KBM-7 (cell line): Measurements from ENCODE around the gene PLEKHA7.
"Not testable (repeated sequence)": the region's sequence is repeated elsewhere in the genome, so short reads cannot be mapped to it uniquely, and the experiment has no call there.

Experiments
- DNase-seq: peaks from one replicate; pipeline ENCODE4 v3.0.0-alpha.2; 2015
- in situ Hi-C: fragments of 300-500 bp; cut with MboI; formaldehyde crosslinking; loops from 2 replicates; pipeline ENCODE4 v1.14.3; 2020; ENCODE audit warnings: low sequenced_read_pairs, low pct_unique_long_range_greater_than_20kb, mixed read lengths

PLEKHA7 gene

DNA sequence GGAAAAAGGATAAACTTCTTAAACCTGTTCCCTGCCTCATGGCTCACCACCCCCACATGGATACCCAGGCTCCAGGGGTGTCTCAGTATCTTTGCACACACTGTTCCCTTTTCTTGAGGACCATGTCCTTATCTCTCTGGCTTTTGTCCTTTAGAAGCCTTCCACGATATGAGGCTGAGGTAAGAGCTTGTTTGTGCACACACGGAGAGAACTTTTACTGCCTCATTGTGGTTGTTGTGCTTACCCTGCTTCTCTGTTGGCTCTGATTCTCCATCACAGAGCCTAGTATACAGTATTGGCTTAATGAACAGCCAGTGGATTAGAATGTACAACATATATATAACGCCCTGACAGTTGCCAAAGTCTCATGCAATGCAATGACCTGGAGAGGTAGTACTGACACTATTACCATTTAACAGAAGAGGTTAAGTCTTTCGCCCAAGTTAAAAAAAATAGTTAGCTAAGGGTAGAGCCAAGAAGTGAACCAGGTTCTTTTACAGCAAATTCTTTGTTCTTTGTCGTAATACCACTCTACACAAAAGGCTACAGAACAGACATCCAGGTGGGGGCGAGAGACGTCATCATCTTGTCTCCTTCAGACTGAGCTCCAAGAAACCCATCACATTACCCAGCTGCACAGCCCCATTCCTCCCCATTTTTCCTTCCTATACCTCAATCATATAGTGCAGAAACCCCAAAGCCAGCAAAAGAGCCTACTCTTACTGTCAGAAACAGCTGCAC, 117.3 kb downstream of the PLEKHA7 start:
- no peak for DNase-seq
- in situ Hi-C loops, result no loop called here

DNA sequence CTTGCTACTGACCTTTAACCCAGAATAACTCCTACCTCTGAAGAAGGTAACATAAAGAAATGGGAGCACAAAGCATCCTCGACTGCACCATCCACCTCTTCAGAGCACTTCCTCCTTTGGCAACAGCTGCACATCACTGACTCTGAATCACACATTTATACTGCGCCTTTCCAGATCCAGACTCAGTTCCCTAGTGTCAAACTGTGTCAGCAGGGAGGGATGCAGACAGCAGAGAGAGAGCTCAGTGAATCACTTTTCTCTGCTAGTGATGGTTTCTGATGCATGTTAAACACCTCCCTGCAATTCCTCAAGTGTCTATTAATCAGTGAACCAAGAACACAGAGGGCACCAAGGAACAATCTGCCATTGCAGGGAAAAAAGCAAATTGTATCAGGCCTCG, 118.9 kb downstream of the PLEKHA7 start:
- in situ Hi-C loops, result no loop called here

DNA sequence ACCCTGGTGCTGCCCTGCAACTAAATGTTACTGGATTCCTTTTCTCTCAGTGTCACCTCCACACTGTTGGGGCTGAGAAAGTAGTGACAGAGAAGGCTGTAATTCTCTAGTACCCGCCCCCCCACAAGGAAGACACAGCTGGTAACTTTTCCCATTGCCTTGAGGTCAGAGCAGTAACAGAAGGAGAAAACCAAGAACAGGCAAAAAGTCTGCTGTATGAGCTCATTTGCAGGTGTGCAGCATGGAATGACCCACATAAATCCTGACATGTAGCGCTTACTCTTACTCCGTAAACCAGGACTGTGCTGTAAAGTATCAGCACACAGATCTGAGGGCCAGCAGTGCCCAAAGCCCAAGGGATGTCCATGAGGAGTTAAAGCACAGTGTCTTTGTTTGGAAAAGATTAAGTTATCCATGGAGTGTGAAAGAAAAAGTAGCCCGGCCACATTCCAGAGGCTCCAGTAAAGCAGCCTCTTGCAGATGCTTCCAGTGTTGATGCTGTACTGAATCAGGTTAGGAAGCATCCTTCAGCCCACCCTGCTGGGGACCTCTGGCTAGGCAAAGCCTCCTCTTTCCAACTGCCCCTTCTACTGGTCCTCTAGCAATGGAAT, 120.7 kb downstream of the PLEKHA7 start:
- no peak for DNase-seq
- in situ Hi-C loops, result no loop called here

More for the DNA sequence above, 118.9 kb downstream of the PLEKHA7 start:
- no peak for DNase-seq

DNA sequence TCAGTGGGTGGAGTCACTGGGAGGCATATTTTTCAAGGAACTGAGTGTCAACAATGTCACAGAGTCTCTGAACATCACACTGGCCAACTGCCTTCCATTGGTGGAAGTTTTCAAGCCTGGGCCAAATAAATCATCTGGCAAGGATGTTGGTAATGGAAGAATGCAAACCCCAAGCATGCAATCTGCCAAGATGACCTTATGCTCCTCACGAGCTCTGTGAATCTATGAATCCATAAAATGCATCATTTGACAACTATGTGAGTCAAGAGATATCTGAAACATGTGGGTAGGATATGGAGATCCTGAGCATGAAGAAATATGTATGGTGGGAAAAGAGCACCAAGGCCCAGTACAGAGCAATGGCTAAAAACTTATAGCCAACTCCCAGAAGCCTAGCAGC, 122.2 kb downstream of the PLEKHA7 start:
- DNase-seq, result no peak
- in situ Hi-C loops, result no loop called here

DNA sequence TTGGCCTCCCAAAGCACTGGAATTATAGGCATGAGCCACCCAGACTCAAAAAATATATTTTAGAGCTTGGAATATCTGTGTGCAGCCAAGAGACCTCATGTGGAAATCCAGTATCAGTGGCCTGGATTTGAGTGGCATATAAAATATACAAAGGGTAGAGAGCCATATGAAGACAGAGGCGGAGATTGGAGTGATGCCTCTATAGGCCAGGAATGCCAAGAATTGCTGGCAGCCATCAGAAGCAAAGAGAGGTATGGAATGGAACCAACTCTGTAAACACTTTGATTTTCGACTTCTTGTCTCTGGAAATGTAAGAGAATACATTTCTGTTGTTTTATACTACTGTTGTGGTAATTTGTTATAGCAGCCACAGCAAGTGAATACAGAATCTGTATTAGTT, 123.0 kb downstream of the PLEKHA7 start:
- no peak for DNase-seq
- in situ Hi-C loops, result no loop called here

DNA sequence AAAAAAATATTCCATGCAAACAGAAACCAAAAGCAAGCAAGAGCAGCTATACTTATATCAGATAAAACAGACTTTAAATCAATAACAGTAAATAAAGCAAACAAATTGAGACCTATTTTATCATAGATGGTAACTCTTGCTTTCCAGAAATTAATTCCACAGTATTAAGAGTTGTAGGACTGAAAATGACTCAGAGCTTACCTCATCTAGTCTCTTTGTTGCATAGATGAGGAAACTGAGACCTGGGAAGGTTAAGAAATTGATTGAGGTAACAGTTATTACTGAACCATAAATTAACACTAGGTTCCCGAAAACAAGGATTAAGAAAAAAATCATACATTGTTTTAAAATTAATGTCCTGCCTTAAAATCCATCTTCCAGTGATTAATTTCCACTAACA, 123.8 kb downstream of the PLEKHA7 start:
- in situ Hi-C loops, result no loop called here
- DNase-seq, result no peak

DNA sequence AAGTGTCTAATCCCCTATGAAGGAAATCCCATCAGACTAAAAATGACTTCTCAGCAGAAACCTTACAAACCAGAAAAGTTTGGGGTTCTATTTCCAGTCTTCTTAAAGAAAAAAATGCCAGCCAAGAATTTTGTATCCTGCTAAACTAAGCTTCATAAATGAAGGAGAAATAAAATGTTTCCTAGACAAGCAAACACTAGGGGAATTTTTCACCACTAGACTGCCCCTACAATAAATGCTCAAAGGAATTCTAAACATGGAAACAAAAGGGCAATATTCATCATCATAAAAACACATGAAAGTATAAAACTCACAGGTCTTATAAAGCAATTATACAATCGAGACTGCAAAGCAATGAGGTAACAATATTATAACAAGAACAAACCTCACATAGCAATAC, 124.3 kb downstream of the PLEKHA7 start:
- in situ Hi-C loops, result no loop called here
- DNase-seq, result no peak

DNA sequence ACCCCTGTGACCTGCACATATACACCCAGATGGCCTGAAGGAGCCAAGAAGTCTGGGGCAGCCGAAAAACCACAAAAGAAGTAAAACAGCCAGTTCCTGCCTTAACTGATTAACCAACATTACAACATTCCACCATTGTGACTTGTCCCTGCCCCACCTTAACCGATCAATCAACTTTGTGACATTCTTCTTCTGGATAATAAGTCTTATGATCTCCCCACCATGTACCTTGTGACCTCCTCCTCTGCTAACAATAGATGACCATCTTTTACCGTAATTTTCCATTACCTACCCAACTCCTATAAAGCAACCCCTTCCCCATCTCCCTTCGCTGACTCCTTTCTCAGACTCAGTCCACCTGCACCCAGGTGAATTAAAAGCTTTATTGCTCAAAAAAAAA, 125.2 kb downstream of the PLEKHA7 start:
- in situ Hi-C loops, DNase-seq: not testable (repeated sequence)

DNA sequence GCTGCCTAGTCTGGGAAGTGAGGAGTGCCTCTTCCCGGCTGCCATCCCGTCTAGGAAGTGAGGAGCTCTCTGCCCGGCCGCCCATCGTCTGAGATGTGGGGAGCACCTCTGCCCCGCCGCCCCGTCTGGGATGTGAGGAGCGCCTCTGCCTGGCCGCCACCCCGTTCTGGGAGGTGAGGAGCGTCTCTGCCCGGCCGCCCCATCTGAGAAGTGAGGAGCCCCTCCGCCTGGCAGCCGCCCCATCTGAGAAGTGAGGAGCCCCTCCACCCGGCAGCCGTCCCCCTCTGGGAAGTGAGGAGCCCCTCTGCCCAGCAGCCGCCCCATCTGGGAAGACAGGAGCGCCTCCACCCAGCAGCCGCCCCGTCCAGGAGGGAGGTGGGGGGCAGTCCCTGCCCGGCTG, 126.3 kb downstream of the PLEKHA7 start:
- in situ Hi-C loops, DNase-seq: not testable (repeated sequence)

DNA sequence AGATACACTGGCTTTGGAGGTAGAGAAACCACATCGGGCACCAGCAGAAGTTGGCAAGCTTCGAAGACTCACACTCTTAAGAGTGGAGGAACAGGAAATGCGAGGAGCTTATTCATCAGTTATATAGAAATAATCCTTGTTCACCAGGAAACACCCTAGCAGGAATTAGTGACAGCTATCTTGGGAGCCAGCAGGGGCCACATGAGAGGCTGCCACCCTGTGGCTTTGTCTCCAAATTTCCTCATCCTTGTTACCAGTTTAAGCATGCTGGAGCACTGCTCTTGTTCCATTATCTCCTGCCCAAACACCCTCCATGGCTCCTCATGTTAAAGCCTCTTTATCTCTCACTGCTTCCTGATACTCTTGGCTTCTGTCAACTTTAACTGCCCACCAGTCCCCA, 131.0 kb downstream of the PLEKHA7 start:
- DNase-seq, result peak; percentile 34
- in situ Hi-C loops, result no loop called here

DNA sequence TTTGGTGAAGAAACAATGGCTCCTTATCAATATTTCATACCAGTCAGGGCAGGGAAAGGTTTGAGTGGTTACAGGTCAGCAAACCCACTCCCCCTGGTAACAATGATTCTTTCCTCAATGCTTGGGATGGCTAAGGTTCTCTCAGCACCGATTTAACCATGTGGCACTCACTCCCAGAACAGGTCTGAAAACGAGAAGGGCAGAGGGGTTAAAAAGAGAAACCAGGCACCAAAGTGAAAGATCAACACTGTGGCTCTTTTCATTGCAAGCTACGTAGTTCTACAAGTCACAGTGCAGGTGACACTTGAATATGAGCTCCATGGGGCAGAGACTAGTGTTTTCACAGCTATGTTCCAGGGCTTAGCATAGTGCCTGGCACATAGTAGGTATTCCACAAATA, 132.4 kb downstream of the PLEKHA7 start:
- in situ Hi-C loops, result no loop called here
- no peak for DNase-seq

DNA sequence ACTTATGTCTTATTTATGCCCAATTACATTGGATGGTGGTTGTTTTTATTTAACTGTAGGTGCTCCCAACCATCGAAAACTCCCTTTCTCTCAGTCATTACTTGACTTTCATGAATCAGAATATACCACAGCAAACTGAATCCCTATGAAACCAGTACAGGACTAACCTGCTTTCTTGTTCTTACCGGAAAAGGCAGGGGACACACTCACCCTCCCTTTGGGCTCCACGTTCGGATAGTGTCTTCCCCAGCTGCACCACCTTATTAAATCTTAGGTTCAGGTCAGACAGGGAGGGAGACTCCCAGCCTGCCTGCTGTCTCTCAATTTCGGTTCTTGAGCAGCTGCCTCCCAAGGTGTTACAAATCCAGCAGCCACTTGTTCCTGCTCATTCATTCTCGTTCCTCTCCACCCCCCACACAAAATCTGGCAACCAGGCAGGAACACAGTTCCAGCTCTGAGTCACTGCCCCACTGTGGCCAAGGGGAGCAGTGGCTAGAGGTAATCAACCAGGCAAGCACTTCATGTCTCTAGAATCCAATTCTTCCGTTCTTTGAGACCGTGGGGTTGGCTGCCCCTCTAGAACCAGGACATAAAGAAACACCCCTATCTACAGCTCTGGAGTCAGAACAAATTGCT, 133.0 kb downstream of the PLEKHA7 start:
- DNase-seq, result peak; percentile 36
- in situ Hi-C loops, result no loop called here

DNA sequence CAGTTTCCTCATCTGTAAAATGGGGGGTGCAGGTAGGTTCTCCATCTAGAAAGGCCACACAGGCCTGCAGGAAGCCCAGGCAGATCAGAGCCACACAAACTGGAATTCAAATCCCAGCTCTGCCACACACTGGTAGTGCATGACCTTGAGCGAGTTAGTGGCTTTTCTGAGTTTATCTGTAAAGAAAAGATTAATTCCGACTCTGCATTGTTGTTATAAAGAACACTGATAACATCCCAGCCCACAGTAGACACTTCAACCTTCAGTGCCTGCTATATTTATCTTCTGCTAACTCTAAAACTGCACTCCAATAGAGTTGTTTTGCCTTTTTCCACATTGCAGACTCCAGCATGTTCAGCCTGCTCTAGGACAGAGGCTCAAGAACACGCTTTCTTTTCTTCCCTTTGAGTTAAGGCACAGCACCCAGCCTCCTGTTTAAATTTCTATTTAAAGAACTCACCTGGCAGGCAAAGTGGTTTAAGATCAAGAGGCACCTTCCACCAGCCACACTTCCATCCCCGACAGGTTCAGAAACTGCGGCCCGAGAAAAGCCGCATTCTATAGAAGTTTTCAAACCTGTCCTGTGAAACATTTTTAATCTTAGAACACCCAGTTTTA, 133.9 kb downstream of the PLEKHA7 start:
- no peak for DNase-seq
- in situ Hi-C loops, result no loop called here

DNA sequence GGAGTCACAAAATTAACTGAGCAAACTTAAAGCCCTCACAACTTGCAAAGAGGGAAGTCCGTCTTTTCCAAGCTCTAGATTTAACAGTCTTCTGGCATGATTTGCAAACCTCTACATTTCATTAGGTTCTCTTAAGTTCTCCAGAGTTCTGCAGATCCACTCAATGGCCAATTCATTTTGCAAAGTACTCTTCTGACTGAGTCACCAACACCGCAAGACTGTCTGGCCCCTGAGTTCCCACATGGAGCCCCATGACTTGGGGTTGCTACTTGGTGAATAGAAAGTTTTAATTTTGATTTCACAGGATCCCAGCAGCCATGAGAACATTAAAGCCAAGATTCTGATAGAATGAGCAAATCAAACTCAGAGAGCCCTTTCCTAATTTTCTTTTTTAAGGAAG, 134.5 kb downstream of the PLEKHA7 start:
- in situ Hi-C loops, result no loop called here
- no peak for DNase-seq

DNA sequence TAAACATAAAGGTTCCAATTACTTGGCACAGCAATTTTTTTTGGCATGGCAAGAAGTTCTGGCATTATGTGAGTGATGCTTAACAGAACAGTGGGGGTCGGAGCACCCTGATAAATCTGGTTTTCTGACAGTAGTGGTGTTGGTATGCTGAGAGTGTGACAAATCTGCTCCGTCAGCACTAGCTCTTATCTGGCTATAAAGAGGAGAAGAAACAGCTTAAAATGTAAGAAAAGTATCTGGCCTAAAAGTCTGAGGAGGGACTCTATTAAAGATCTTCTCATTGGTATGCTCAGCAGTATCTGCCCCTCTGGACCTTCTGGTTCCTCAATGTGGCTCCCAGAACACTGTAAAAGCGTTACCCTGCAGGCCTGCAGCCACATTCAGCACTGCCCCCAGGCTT, 137.4 kb downstream of the PLEKHA7 start:
- DNase-seq, result no peak
- in situ Hi-C loops, result no loop called here

DNA sequence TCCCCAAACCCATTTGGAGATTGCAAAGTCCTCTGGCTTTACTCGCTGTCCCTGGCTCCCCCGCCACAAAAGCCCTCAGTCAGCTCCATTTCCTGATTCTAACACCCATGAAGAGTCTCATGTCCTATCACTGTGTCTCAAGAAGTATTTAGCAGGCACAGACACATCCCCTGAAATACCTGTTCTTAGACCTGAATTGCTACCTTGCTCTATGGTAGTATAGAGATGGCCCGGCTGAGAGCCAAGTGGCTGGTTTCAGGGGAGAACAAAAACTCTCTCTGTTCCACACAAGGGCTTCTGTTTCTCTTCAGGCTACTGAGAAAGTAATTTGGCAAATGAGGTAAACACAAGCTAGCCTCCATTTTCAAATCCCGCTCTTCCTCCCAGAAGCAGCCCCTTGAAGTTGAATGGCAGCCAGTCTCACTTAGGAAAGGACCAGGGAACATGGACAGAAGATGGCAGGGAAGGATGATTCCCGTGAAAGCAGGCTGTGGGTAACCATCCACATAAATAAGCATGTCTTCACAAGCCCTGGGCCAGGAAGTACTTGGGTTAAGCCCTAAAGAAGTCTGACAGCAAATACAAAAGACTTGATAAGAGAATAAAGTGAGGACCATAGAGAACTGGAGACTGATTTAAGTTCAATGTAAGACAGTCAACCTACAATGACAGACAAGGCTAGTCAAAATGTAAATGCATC, 138.0 kb downstream of the PLEKHA7 start:
- in situ Hi-C loops, result no loop called here
- no peak for DNase-seq

DNA sequence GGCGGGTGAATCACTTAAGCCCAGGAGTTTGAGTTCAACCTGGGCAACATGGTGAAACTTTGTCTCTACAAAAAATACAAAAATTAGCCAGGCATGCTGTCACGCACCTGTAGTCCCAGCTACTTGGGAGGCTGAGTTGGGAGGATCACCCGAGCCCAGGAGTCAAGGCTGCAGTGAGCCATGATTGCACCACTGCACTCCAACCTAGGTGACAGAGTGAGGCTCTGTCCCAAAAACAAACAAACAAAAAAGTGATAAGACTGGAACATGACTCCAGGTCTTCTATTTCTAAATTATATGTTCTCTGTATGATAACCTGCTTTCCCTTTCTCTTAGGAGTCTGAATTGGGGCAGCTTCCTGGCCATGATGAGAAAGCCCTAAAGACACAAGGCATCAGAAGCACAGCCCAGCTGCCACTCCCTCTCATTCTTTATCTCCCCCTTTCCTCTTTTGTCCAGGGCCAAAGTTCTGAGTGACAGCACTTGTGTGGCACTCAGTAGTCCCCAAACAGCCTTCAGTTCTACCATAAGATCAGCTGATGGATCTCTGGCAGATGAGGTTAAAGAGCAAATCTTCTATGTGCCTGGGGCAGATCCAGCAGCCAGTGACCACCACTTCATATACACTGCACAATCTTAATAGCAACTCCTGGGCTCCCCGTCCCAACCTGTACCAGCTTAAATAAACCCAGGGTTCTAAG, 139.8 kb downstream of the PLEKHA7 start:
- DNase-seq, result no peak
- in situ Hi-C loops, result no loop called here

DNA sequence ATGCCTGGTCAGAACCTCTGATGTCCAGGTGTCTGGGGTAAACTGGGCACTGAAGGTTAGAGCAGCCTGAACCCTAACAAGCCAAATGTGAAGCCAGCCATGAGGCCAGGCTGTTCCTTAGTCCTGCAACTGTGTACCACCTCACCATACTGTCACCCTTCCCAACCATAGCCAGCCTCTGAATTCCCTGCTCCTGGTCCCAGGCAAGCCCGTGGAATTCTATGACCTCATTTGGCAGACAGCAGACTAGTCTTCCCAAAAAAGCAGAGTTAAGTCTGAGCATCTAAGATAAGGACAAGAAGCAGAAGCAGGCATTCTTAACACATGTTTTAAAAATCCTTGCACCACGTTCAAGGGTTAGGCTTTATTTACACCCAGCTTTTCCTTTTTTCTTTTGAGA, 140.9 kb downstream of the PLEKHA7 start:
- in situ Hi-C loops, result no loop called here

DNA sequence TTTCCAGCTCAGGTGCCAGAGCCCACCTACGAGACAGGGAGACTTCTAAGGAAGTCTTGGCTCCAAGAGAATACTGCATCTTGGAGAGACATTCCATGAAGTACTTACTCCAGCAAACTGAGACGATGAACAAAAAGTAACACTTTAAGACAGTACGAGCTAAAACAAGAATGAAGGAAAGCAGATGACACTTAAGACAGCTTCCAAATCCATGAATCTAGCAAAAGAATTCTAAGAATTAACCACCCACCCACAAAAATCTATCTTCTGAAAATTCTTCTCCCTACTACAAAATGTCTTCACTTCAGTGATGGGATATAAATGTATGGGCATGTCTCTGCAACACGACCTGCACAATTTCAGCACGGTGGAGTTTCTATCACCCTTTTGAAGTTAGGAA, 142.8 kb downstream of the PLEKHA7 start:
- DNase-seq, result no peak
- in situ Hi-C loops, result no loop called here

More for the DNA sequence above, 140.9 kb downstream of the PLEKHA7 start:
- DNase-seq, result no peak
